HEK293T (cell line): ENCODE measurements around the gene PRTFDC1.

Experiments
- ARNT ChIP-seq: fragments of 450-650 bp; IDR thresholded peaks from 2 replicates; pipeline ENCODE4 v1.6.1; 2017; ENCODE audit warnings: mild to moderate bottlenecking
- BHLHE40 ChIP-seq: fragments of 450-650 bp; IDR thresholded peaks from 2 replicates; pipeline ENCODE4 v1.6.1; 2016; ENCODE audit warnings: mild to moderate bottlenecking, moderate library complexity, borderline replicate concordance
- ELF4 ChIP-seq: fragments of 450-650 bp; IDR thresholded peaks from 2 replicates; pipeline ENCODE4 v1.6.1; 2017; ENCODE audit warnings: antibody characterized with exemption
- FOXA1 ChIP-seq: fragments of 450-650 bp; IDR thresholded peaks from 2 replicates; pipeline ENCODE4 v1.6.1; 2016; ENCODE audit warnings: mild to moderate bottlenecking
- FOXK2 ChIP-seq: fragments of 450-650 bp; IDR thresholded peaks from 2 replicates; pipeline ENCODE4 v1.6.1; 2016; ENCODE audit warnings: mild to moderate bottlenecking
- FOXM1 ChIP-seq: fragments of 450-650 bp; IDR thresholded peaks from 2 replicates; pipeline ENCODE4 v1.6.1; 2017; ENCODE audit warnings: mild to moderate bottlenecking, borderline replicate concordance
- HDGF ChIP-seq: fragments of 450-650 bp; IDR thresholded peaks from 2 replicates; pipeline ENCODE4 v1.6.1; 2017; ENCODE audit warnings: antibody characterized with exemption, borderline replicate concordance
- SP1 ChIP-seq: fragments of 450-650 bp; IDR thresholded peaks from 2 replicates; pipeline ENCODE4 v1.6.1; 2017
- ZNF384 ChIP-seq: fragments of 450-650 bp; IDR thresholded peaks from 2 replicates; pipeline ENCODE4 v1.6.1; 2016

DNA sequence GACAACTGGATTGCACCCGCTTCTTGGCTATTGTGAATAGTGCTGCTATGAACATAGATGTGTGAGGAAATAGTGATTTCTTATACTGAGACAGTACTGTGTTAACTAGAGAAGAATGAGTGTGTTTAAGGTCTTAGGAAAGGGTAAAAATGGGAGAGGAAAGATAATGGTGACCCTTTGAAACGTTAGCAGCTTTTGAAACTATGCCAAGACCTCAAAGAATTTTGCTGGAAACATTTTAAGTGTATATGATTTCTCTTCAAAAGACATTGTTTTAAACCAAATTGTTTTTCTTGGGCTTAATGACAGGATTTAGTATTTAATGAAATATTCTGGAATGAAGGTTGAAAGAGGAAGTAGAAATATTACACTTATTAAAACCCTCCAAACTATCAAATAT, 127.9 kb downstream of the PRTFDC1 start:
- TF ChIP-seq ZNF384 (no peak), FOXM1 (no peak), FOXK2 (no peak), ELF4 (no peak), ARNT (no peak), BHLHE40 (no peak), SP1 (no peak), HDGF (no peak), FOXA1 (no peak)
